HL-60 (cell line): ENCODE data around the gene RUNX1.

Source experiments
- DNase-seq, 2 experiments: peaks; one replicate each; pipeline ENCODE4 v3.0.0-alpha.2; 2010 to 2020; ENCODE audit warnings: low read depth in 1 of 2, low spot score in 1 of 2
- H3K27ac ChIP-seq: fragments of 250-450 bp; sonication (Bioruptor Pico); replicated peaks from 2 replicates; pipeline ENCODE4 v1.5.1; 2020; ENCODE audit warnings: mild to moderate bottlenecking, moderate library complexity
- H3K27me3 ChIP-seq: fragments of 250-450 bp; sonication (Bioruptor Pico); 2 replicates; pipeline ENCODE4 v1.5.1; 2021; ENCODE audit warnings: mild to moderate bottlenecking, moderate library complexity; ENCODE audit not compliant: insufficient read depth, poor library complexity, severe bottlenecking
- H3K4me3 ChIP-seq: replicated peaks from 2 replicates; pipeline ENCODE4 v1.5.1; 2011; ENCODE audit warnings: mild to moderate bottlenecking, control low read depth, low read length; ENCODE audit not compliant: insufficient read depth
- GABPA ChIP-seq: IDR thresholded peaks from 2 replicates; pipeline ENCODE4 v1.6.1; 2012; ENCODE audit warnings: low read depth
- POLR2AphosphoS5 ChIP-seq: IDR thresholded peaks from 2 replicates; pipeline ENCODE4 v1.6.1; 2012; ENCODE audit warnings: low read depth
- TF ChIP-seq, protein P1 (sequence below): IDR thresholded peaks from 2 replicates; pipeline ENCODE4 v1.6.1; 2012; ENCODE audit warnings: low read depth; ENCODE audit not compliant: insufficient replicate concordance
- TF ChIP-seq, protein P2 (sequence below): IDR thresholded peaks from one replicate; pipeline ENCODE4 v1.5.1; 2011; ENCODE audit warnings: low read length, control low read depth, inconsistent platforms; ENCODE audit not compliant: insufficient read depth

Gene RUNX1

DNA sequence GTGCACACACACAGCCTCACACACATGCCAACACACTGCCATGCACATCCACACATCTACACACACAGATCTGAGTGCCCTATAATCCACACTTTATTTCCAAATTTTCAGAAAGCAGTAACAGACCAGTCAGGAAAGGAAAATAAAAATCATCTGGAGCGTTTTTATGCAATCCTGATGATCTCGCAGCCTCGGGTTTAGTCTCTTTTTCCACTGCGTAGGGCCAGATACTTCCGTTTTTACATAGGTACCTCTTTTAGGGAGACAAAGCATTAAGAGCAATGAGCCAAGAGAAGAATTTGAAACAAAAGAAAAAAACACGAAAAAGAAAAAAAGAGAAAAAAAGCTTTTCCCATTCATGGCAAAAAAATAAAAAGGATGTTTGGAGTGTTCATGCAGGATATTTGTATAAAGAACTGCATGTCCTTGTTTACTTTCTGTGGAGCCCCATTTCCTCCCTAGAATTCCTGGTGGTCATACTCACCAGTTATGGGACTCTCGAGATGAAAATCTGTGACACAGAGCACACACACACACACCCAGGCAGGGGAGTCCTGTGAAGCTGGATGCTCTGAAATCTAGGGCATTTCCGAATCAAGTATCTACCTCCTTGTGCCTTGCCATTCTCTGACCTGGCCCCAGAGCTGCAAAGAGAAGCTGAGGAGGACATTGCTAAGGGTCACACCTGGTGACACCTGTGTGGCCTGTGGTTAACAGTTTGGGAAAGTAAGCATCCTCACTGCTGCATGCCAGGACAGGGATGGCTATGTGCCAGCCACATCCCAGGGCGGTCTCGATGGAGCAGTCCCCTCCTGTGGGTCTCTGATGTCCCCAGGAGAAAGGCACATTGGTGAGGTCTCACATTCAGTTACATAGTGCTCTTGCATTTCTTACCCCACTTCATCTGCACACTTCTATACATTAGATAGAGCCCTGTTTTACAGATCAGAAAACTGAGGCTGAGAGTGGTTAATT is 83.6 kb downstream of the RUNX1 start:
- DNase-seq: peak in 1 of 2 experiments; percentile 62
- Histone ChIP-seq H3K27me3 (no peaks in the 10 kb centered on the region), H3K27ac (peak overlapping the region; percentile 59), H3K4me3 (no peak overlapping the region)
- TF ChIP-seq POLR2AphosphoS5: peak; percentile 58
- TF ChIP-seq, protein P1, sequence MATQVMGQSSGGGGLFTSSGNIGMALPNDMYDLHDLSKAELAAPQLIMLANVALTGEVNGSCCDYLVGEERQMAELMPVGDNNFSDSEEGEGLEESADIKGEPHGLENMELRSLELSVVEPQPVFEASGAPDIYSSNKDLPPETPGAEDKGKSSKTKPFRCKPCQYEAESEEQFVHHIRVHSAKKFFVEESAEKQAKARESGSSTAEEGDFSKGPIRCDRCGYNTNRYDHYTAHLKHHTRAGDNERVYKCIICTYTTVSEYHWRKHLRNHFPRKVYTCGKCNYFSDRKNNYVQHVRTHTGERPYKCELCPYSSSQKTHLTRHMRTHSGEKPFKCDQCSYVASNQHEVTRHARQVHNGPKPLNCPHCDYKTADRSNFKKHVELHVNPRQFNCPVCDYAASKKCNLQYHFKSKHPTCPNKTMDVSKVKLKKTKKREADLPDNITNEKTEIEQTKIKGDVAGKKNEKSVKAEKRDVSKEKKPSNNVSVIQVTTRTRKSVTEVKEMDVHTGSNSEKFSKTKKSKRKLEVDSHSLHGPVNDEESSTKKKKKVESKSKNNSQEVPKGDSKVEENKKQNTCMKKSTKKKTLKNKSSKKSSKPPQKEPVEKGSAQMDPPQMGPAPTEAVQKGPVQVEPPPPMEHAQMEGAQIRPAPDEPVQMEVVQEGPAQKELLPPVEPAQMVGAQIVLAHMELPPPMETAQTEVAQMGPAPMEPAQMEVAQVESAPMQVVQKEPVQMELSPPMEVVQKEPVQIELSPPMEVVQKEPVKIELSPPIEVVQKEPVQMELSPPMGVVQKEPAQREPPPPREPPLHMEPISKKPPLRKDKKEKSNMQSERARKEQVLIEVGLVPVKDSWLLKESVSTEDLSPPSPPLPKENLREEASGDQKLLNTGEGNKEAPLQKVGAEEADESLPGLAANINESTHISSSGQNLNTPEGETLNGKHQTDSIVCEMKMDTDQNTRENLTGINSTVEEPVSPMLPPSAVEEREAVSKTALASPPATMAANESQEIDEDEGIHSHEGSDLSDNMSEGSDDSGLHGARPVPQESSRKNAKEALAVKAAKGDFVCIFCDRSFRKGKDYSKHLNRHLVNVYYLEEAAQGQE: no peak

DNA sequence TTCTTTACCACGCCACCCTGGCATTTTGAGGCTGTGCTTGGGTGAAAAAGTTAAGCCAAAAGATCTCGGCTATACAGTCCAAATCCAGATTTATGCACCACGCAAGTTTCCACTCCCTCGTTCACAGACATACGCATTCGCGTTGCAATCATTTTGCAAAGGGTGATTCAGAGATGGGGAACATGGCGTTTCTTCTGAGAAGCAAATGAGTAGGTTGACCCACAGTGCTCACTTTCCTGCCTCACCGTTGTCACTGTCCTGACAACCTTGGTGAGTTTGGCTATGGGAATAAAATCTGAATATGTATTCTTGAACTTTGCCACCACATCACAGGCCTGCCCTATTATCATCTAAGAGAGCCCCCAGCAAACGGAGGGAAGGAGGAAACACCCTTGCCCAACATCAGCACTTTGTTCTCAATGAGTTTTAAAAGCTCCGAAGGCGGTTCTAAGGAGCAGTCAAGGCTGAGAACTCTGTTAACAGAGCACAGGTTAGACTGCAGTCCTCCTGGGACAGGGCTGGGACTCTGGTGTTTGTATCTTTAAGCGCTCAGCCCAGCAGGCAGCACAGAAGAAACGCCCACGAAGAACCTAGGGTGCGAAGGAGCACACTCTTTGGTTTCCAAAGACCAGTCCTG is 86.4 kb downstream of the RUNX1 start:
- Histone ChIP-seq H3K4me3 (no peak overlapping the region), H3K27me3 (no peaks in the 10 kb centered on the region), H3K27ac (no peak overlapping the region)
- DNase-seq: no peak
- TF ChIP-seq GABPA: no peak
- no peak for TF ChIP-seq POLR2AphosphoS5
- TF ChIP-seq, protein P1: no peak
- TF ChIP-seq, protein P2, sequence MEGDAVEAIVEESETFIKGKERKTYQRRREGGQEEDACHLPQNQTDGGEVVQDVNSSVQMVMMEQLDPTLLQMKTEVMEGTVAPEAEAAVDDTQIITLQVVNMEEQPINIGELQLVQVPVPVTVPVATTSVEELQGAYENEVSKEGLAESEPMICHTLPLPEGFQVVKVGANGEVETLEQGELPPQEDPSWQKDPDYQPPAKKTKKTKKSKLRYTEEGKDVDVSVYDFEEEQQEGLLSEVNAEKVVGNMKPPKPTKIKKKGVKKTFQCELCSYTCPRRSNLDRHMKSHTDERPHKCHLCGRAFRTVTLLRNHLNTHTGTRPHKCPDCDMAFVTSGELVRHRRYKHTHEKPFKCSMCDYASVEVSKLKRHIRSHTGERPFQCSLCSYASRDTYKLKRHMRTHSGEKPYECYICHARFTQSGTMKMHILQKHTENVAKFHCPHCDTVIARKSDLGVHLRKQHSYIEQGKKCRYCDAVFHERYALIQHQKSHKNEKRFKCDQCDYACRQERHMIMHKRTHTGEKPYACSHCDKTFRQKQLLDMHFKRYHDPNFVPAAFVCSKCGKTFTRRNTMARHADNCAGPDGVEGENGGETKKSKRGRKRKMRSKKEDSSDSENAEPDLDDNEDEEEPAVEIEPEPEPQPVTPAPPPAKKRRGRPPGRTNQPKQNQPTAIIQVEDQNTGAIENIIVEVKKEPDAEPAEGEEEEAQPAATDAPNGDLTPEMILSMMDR: no peak

DNA sequence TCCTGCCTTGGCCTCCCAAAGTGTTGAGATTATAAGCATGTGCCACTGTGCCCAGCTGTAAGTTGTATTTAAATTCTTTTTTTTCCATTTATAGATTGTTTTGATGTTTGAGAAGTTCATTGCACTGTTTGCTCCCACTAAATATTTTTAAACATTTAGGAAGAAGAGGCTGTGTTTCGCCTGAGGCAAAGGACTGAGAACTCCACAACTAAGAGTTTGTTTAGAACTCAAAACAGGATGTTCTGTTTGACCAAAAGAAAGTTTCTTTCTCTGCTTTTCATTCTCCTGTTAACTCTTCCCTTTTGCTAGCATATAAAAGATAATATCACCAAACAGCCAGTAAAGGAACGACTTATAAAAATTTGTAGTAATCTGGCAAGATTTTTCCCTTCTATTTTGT is 87.0 kb downstream of the RUNX1 start:
- H3K27ac ChIP-seq: no peak overlapping the region

More for the DNA sequence above, 87.0 kb downstream of the RUNX1 start:
- Histone ChIP-seq H3K27me3 (no peaks in the 10 kb centered on the region), H3K4me3 (no peak overlapping the region)
- no peak for DNase-seq
- TF ChIP-seq, protein P1: no peak
